WERI-Rb-1 (cell line): ENCODE measurements around the gene UACA.

Source experiments
- DNase-seq: peaks from one replicate; pipeline ENCODE4 v3.0.0-alpha.2; 2020
- H3K27ac ChIP-seq: fragments of 250-450 bp; sonication (Bioruptor Pico); 2 replicates; pipeline ENCODE4 v1.5.1; 2020; ENCODE audit warnings: mild to moderate bottlenecking, moderate library complexity
- H3K27me3 ChIP-seq: fragments of 250-450 bp; sonication (Bioruptor Pico); 2 replicates; pipeline ENCODE4 v1.5.1; 2021; ENCODE audit warnings: mild to moderate bottlenecking, low read depth, moderate library complexity; ENCODE audit not compliant: insufficient read depth, severe bottlenecking
- H3K36me3 ChIP-seq: fragments of 250-450 bp; sonication (Bioruptor Pico); 2 replicates; pipeline ENCODE4 v1.5.1; 2020; ENCODE audit warnings: mild to moderate bottlenecking, moderate library complexity
- H3K4me3 ChIP-seq: 2 replicates; pipeline ENCODE4 v1.5.1; 2011; ENCODE audit warnings: low read depth, mild to moderate bottlenecking, control low read depth, low read length
- H3K9me3 ChIP-seq: fragments of 250-450 bp; sonication (Bioruptor Pico); 2 replicates; pipeline ENCODE4 v1.5.1; 2021; ENCODE audit warnings: mild to moderate bottlenecking, moderate library complexity; ENCODE audit not compliant: severe bottlenecking
- CTCF ChIP-seq: IDR thresholded peaks from 2 replicates; pipeline ENCODE4 v1.5.1; 2011; ENCODE audit warnings: low read depth, mild to moderate bottlenecking, control low read depth, inconsistent platforms, low read length

The UACA gene

GRCh38 chr15:70604666-70605315 lies 158.6 kb downstream of the UACA start:
- Histone ChIP-seq H3K27me3 (no peaks in the 10 kb centered on the region), H3K9me3 (no peaks in the 10 kb centered on the region), H3K36me3 (no peaks in the 10 kb centered on the region), H3K27ac (no peak overlapping the region), H3K4me3 (no peak overlapping the region)
- no peak for DNase-seq
- no peak for TF ChIP-seq CTCF
